Glutamatergic neuron (in vitro differentiated cells): ENCODE results near the gene SIM1. TPM values are rescaled to one million over a fixed set of nuclear protein-coding genes. Genes with fewer than 3 reads are reported as not detected.

Experiments used
- DNase-seq: peaks from one replicate; pipeline ENCODE4 v3.0.0; 2022
- H3K27ac Mint-ChIP-seq: one replicate; pipeline ENCODE4 v1.8.0; 2020; ENCODE audit warnings: mild to moderate bottlenecking, mixed read lengths, inconsistent platforms; ENCODE audit not compliant: unreplicated experiment
- H3K27me3 Mint-ChIP-seq: one replicate; pipeline ENCODE4 v1.8.0; 2020; ENCODE audit warnings: mild to moderate bottlenecking, moderate library complexity, mixed read lengths, inconsistent platforms; ENCODE audit not compliant: unreplicated experiment
- H3K36me3 Mint-ChIP-seq: one replicate; pipeline ENCODE4 v1.8.0; 2020; ENCODE audit warnings: mild to moderate bottlenecking, mixed read lengths, inconsistent platforms; ENCODE audit not compliant: unreplicated experiment
- H3K4me1 Mint-ChIP-seq: one replicate; pipeline ENCODE4 v1.8.0; 2020; ENCODE audit warnings: mild to moderate bottlenecking, low read depth, mixed read lengths, inconsistent platforms; ENCODE audit not compliant: unreplicated experiment
- H3K4me3 Mint-ChIP-seq: one replicate; pipeline ENCODE4 v1.8.0; 2020; ENCODE audit warnings: mild to moderate bottlenecking, mixed read lengths, inconsistent platforms; ENCODE audit not compliant: unreplicated experiment
- H3K9me3 Mint-ChIP-seq: one replicate; pipeline ENCODE4 v1.8.0; 2020; ENCODE audit warnings: mild to moderate bottlenecking, moderate library complexity, mixed read lengths, inconsistent platforms; ENCODE audit not compliant: unreplicated experiment
- total RNA-seq: library from RNA; stranded (reverse); fragmentation: NEBNext Ultra II Directional; extraction: Animal tissue kit (Norgen Biotek cat#: 25700); gene quantifications from one replicate; pipeline ENCODE4 v1.2.1, GENCODE V29; 2021; ENCODE audit not compliant: unreplicated experiment
- TF ChIP-seq, protein P1 (sequence below): fragments of 200-600 bp; sonication (generic); IDR thresholded peaks from one replicate; pipeline ENCODE4 v1.5.0; 2021; ENCODE audit not compliant: partially characterized antibody, unreplicated experiment

SIM1 gene
- total RNA-seq, 1 donor from 2014 or later, result 49.8 TPM

DNA sequence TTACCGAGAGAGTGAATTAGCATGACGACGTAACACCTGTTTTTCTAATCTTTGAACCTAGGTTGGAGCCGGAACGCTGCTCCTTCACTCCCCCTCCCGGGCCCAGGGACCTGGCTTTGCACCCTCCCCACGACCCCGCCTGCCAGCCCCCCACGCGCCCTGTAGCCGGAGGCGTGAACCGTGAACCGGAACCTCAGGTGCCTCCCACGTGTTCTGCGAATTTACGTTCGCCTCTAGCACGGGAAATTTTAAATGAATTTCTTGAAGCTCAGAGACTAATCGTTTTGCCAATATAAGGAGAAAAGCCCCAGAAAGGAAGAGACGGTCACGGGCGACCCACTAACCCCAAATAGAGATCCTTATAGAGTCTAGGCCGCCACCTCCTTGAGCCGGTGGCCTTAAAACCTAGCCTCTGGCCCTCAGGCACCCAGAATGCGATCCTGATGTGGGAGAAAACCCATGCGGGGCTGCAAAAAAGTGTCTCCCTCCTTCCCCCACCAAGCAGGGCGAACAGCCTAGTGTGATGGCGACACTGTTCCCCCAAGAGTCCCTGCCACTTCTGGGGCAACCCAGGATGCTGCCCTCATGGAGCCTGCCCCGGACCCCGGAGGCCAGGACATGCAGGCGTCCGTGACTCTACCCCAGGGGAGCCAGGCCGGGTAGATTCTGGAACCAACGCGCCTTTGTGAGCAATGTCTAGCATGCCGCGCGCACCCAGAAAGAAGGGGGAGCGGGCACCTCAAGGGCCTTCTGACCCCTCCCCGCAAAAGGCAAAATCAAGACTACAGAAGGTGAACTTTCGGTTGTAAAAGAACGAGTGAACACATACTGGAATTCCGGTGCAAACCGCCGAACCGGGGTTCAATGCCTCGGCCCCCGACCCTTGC lies 2.7 kb upstream of the SIM1 start:
- H3K4me3 Mint-ChIP-seq, result peak overlapping the region; percentile 90
- no peak for DNase-seq
- H3K36me3 Mint-ChIP-seq, result no peaks in the 10 kb centered on the region
- TF ChIP-seq, protein P1, sequence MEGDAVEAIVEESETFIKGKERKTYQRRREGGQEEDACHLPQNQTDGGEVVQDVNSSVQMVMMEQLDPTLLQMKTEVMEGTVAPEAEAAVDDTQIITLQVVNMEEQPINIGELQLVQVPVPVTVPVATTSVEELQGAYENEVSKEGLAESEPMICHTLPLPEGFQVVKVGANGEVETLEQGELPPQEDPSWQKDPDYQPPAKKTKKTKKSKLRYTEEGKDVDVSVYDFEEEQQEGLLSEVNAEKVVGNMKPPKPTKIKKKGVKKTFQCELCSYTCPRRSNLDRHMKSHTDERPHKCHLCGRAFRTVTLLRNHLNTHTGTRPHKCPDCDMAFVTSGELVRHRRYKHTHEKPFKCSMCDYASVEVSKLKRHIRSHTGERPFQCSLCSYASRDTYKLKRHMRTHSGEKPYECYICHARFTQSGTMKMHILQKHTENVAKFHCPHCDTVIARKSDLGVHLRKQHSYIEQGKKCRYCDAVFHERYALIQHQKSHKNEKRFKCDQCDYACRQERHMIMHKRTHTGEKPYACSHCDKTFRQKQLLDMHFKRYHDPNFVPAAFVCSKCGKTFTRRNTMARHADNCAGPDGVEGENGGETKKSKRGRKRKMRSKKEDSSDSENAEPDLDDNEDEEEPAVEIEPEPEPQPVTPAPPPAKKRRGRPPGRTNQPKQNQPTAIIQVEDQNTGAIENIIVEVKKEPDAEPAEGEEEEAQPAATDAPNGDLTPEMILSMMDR, result no peak
- H3K27me3 Mint-ChIP-seq, result peaks cover 32% of the 10 kb centered on the region
- peaks cover 22% of the 10 kb centered on the region for H3K9me3 Mint-ChIP-seq
- H3K27ac Mint-ChIP-seq, result no peak overlapping the region
- peaks cover 25% of the 10 kb centered on the region for H3K4me1 Mint-ChIP-seq

DNA sequence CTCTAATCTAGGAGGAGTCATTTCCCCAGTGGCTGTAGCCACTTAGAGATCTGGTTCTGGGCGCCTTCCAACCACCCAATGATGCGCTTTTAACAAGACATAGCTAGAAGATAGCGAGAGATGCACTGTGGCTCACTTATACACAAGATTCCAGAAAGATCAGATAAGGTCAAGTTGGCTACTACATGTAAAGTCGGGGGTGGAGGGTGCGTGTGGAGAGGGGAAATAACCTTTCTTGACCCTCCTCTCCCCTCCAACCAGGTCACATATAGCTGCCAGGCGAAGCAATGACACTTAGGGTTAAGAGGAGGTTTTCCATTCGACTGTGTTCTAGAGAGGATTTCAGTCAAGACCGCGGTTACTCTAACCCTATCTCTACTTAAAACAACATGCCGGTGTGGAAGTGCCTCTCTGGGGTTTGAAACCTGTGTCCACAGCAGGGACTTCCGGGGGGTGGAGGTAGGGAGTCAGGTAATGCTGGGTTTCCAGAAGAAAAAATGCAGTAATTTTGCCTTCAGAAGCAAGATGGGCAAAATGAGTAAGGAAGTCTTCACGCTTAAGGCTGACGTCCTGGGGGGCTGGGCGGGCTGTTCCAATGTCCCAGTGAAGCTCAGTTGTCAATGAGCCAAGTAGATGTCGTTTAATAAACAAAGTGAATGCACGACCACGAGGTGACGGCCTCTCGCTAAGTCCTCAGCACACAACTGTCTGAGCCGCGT lies 1.8 kb upstream of the SIM1 start:
- peak overlapping the region; percentile 90 for H3K4me3 Mint-ChIP-seq
- peaks cover 28% of the 10 kb centered on the region for H3K9me3 Mint-ChIP-seq

DNA sequence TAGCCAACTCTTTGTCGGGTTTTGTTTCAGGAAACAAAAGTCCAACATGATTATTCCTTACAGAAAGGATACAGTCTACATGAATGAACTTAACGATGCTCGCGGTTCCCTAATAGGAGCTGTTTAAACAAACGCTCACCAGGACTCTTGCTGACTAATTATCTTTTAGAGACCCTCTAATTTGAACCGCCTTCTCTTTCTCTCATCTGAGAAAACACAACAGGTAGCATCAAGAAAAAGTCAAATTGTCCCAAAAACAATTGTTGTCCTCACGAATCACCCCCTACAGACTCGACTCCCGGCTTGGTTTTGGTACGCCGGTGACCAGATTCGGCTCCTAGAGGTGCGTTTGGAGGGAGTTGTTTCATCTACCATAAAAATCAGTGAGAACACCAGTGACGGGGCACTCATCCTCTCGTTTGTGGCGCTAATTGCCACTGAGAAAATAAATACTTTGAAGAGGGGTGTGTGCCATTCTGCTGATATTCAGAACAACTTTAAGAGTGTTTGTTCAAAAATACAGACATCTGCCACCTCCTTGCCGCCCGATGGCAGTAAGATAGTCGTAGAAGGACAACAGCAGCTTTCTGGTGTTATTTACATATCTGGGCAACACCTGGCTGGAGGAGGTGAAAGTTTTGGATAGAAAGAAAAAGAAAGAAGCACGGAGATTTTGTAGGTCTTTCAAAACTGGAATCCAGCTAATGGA lies 1.1 kb upstream of the SIM1 start:
- peaks cover 33% of the 10 kb centered on the region for H3K9me3 Mint-ChIP-seq
- H3K4me3 Mint-ChIP-seq, result peak overlapping the region; percentile 90
- TF ChIP-seq, protein P1, result no peak
- H3K4me1 Mint-ChIP-seq, result peaks cover 25% of the 10 kb centered on the region
- H3K36me3 Mint-ChIP-seq, result no peaks in the 10 kb centered on the region
- peaks cover 40% of the 10 kb centered on the region for H3K27me3 Mint-ChIP-seq
- no peak for DNase-seq
- H3K27ac Mint-ChIP-seq, result peak overlapping the region; percentile 67

More for the DNA sequence above, 1.8 kb upstream of the SIM1 start:
- TF ChIP-seq, protein P1, result no peak
- Mint-ChIP-seq H3K4me1 (peaks cover 25% of the 10 kb centered on the region), H3K36me3 (no peaks in the 10 kb centered on the region), H3K27me3 (peaks cover 36% of the 10 kb centered on the region), H3K27ac (peak overlapping the region; percentile 35)
- no peak for DNase-seq

DNA sequence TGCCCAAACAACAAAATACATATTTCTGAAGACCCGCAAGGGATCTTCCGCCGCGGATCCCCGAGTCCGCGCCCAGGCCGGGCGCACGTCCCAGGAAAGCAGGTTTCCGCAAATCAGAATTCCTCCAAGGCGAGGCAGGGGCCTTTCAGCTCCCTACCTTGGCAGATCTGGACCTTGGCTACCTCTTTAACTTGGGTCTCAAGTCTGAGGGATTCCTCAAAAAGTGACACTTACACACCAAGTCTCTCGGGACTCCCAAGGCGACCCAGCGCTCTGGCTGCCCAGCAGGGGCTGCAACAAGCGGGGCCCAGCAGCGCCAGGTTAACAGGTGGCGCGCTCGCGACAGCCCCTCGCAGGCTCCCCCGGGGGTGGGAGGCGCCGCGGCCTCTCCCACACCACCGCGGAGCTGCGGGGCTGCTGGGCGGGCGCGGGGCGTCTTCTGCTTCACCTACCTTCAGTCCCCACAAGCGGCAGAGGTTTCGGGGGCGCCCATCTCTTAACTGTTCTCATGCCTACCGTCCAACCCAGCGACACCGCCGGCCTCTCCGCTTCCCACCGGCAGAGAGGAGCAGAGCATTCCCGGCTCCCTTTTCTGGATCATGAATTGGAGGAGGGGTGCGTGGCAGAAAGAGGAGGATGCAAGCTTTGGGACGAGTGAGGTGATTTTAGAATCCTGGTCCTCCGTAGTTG lies 414 bp downstream of the SIM1 start:
- TF ChIP-seq, protein P1, result no peak
- Mint-ChIP-seq H3K9me3 (peaks cover 38% of the 10 kb centered on the region), H3K4me3 (peak overlapping the region; percentile 96), H3K27me3 (peaks cover 39% of the 10 kb centered on the region), H3K36me3 (no peaks in the 10 kb centered on the region), H3K27ac (peak overlapping the region; percentile 98), H3K4me1 (peaks cover 29% of the 10 kb centered on the region)
- peak; percentile 75 for DNase-seq
